H1 (cell line): ENCODE results near the gene MAK. TPM values are rescaled to one million over a fixed set of nuclear protein-coding genes. Genes with fewer than 3 reads are reported as not detected.

Experiments
- CTCF ChIA-PET: fragments of 300-600 bp; sonication (Branson Sonifier 250); formaldehyde crosslinking; loops from one replicate; lab custom pipeline; 2021; ENCODE audit not compliant: partially characterized antibody; lab: Charles Lee
- POLR2A ChIA-PET: fragments of 300-600 bp; sonication (Branson Sonifier 250); formaldehyde crosslinking; loops from one replicate; lab custom pipeline; 2021; ENCODE audit warnings: inconsistent platforms; ENCODE audit not compliant: partially characterized antibody; lab: Charles Lee
- DNase-seq, 2 experiments: peaks; one replicate each; pipeline versions ENCODE4 v3.0.0 to v3.0.0-alpha.2; 2010 to 2022; ENCODE audit warnings: low spot score in 2 of 2, low read depth in 1 of 2, mixed read lengths in 1 of 2
- FAIRE-seq: peaks from 2 replicates; lab custom pipeline; 2011; peaks lifted over from hg19 to GRCh38; lab: Jason Lieb, UNC
- H2AFZ ChIP-seq: 2 replicates; pipeline ENCODE4 v1.8.1; 2012; ENCODE audit warnings: low read length, inconsistent platforms
- H2AK5ac ChIP-seq: 2 replicates; pipeline ENCODE4 v1.6.1; 2013; ENCODE audit warnings: low read depth, low read length
- H2BK120ac ChIP-seq: replicated peaks from 2 replicates; pipeline ENCODE3; 2013; ENCODE audit warnings: low read depth, low read length, inconsistent platforms
- H2BK12ac ChIP-seq: 2 replicates; pipeline ENCODE4 v1.6.1; 2013; ENCODE audit warnings: low read depth, low read length
- H2BK15ac ChIP-seq: 2 replicates; pipeline ENCODE4 v1.6.1; 2013; ENCODE audit warnings: low read length
- H2BK20ac ChIP-seq: 2 replicates; pipeline ENCODE4 v1.6.1; 2013; ENCODE audit warnings: low read length
- H2BK5ac ChIP-seq: 2 replicates; pipeline ENCODE4 v1.6.1; 2013; ENCODE audit warnings: low read depth, low read length
- H3K14ac ChIP-seq: 2 replicates; pipeline ENCODE4 v1.6.1; 2013; ENCODE audit warnings: inconsistent platforms; ENCODE audit not compliant: insufficient read length
- H3K18ac ChIP-seq: 2 replicates; pipeline ENCODE4 v1.6.1; 2013; ENCODE audit warnings: low read length; ENCODE audit errors: extremely low read depth
- H3K23ac ChIP-seq: 2 replicates; pipeline ENCODE4 v1.6.1; 2013; ENCODE audit warnings: inconsistent platforms; ENCODE audit not compliant: insufficient read length
- H3K23me2 ChIP-seq: 2 replicates; pipeline ENCODE4 v1.6.1; 2013; ENCODE audit warnings: low read depth, low read length
- H3K27ac ChIP-seq: 2 replicates; pipeline ENCODE4 v1.6.1; 2011; ENCODE audit warnings: low read depth, low read length, inconsistent platforms
- H3K27me3 ChIP-seq, 4 experiments: replicated peaks in 1 of 4; 1 replicate in 1 of 4; 2 replicates in 3 of 4; pipeline versions ENCODE4 v1.6.1 to v1.8.1; 2011 to 2013; ENCODE audit warnings: low read length in 3 of 4, mild to moderate bottlenecking in 3 of 4, inconsistent platforms in 2 of 4, mixed read lengths in 2 of 4, moderate library complexity in 1 of 4; ENCODE audit not compliant: control insufficient read depth in 3 of 4, insufficient read depth in 3 of 4; ENCODE audit errors: extremely low read depth in 1 of 4
- H3K36me3 ChIP-seq, 4 experiments: 2 replicates each; pipeline versions ENCODE4 v1.6.1 to v1.8.1; 2011 to 2013; ENCODE audit warnings: mild to moderate bottlenecking in 4 of 4, low read length in 3 of 4, moderate library complexity in 2 of 4, control low read depth in 1 of 4, inconsistent platforms in 1 of 4; ENCODE audit not compliant: insufficient read depth in 4 of 4, control insufficient read depth in 2 of 4
- H3K4ac ChIP-seq: replicated peaks from 2 replicates; pipeline ENCODE3; 2013; ENCODE audit warnings: low read length, low read depth, mixed read lengths, inconsistent platforms; ENCODE audit not compliant: insufficient read length
- H3K4me1 ChIP-seq, 4 experiments: replicated peaks in 1 of 4; 1 replicate in 1 of 4; 2 replicates in 3 of 4; pipeline versions ENCODE4 v1.6.1 to v1.8.1; 2011 to 2013; ENCODE audit warnings: low read length in 3 of 4, inconsistent platforms in 2 of 4, mixed read lengths in 1 of 4; ENCODE audit not compliant: insufficient read depth in 4 of 4, control insufficient read depth in 3 of 4
- H3K4me2 ChIP-seq, 2 experiments: 2 replicates each; pipeline versions ENCODE4 v1.6.1 to v1.8.1; 2011 to 2013; ENCODE audit warnings: low read depth in 2 of 2, low read length in 2 of 2, control low read depth in 1 of 2, inconsistent platforms in 1 of 2, mild to moderate bottlenecking in 1 of 2; ENCODE audit not compliant: insufficient read depth in 1 of 2
- H3K4me3 ChIP-seq, 4 experiments: fragments of 200-600, 300-600 bp in 1 of 4; sonication (generic), shearing (Covaris generic), sonication (Bioruptor Twin) in 1 of 4; 2 replicates each; pipeline versions ENCODE4 v1.5.1 to v1.8.1; 2011 to 2016; ENCODE audit warnings: low read length in 4 of 4, low read depth in 3 of 4, control low read depth in 2 of 4, inconsistent platforms in 2 of 4, mild to moderate bottlenecking in 2 of 4, mixed read lengths in 1 of 4, moderate library complexity in 1 of 4; ENCODE audit not compliant: insufficient read depth in 2 of 4; ENCODE audit errors: extremely low read depth in 1 of 4
- H3K56ac ChIP-seq: replicated peaks from 2 replicates; pipeline ENCODE3; 2013; ENCODE audit warnings: low read depth, mild to moderate bottlenecking, mixed read lengths, low read length, inconsistent platforms; ENCODE audit not compliant: insufficient read length
- H3K79me1 ChIP-seq: 2 replicates; pipeline ENCODE4 v1.6.1; 2013; ENCODE audit warnings: low read depth, low read length, control low read depth
- H3K79me2 ChIP-seq, 2 experiments: 2 replicates each; pipeline versions ENCODE4 v1.6.1 to v1.8.1; 2012 to 2013; ENCODE audit warnings: low read length in 2 of 2, mild to moderate bottlenecking in 2 of 2, inconsistent platforms in 1 of 2; ENCODE audit not compliant: insufficient read depth in 2 of 2, control insufficient read depth in 1 of 2
- H3K9ac ChIP-seq, 4 experiments: replicated peaks in 1 of 4; 1 replicate in 1 of 4; 2 replicates in 3 of 4; pipeline versions ENCODE4 v1.6.1 to v1.8.1; 2011 to 2013; ENCODE audit warnings: low read depth in 3 of 4, low read length in 3 of 4, control low read depth in 2 of 4, mild to moderate bottlenecking in 2 of 4, moderate library complexity in 2 of 4, inconsistent platforms in 1 of 4; ENCODE audit errors: extremely low read depth in 1 of 4
- H3K9me3 ChIP-seq, 2 experiments: 2 replicates each; pipeline versions ENCODE4 v1.6.1 to v1.8.1; 2012 to 2013; ENCODE audit warnings: mild to moderate bottlenecking in 2 of 2, moderate library complexity in 2 of 2, control low read depth in 1 of 2, inconsistent platforms in 1 of 2, low read depth in 1 of 2, low read length in 1 of 2, mixed read lengths in 1 of 2; ENCODE audit not compliant: insufficient read depth in 2 of 2
- H4K20me1 ChIP-seq, 2 experiments: replicated peaks in 1 of 2; 2 replicates each; pipeline versions ENCODE3 to v1.8.1; 2011 to 2013; ENCODE audit warnings: inconsistent platforms in 2 of 2, low read length in 2 of 2, mild to moderate bottlenecking in 1 of 2; ENCODE audit not compliant: insufficient read depth in 2 of 2, control insufficient read depth in 1 of 2
- H4K5ac ChIP-seq: 2 replicates; pipeline ENCODE4 v1.6.1; 2013; ENCODE audit warnings: low read length, low read depth, mixed read lengths, inconsistent platforms; ENCODE audit not compliant: insufficient read length
- H4K8ac ChIP-seq: 2 replicates; pipeline ENCODE4 v1.8.0; 2013; ENCODE audit warnings: mild to moderate bottlenecking, moderate library complexity, low read length, inconsistent platforms; ENCODE audit not compliant: insufficient read depth; ENCODE audit errors: extremely low read depth
- H4K91ac ChIP-seq: replicated peaks from 2 replicates; pipeline ENCODE3; 2013; ENCODE audit warnings: low read length, mixed read lengths, inconsistent platforms; ENCODE audit not compliant: insufficient read length
- CEBPB ChIP-seq: IDR thresholded peaks from 2 replicates; pipeline ENCODE4 v1.6.1; 2012; ENCODE audit warnings: low read depth, low read length
- KDM4A ChIP-seq: IDR thresholded peaks from one replicate; pipeline ENCODE4 v1.7.1; 2012; ENCODE audit warnings: low read depth, mild to moderate bottlenecking, moderate library complexity, low read length, inconsistent platforms; ENCODE audit not compliant: severe bottlenecking
- WGBS, 2 experiments: shearing (Covaris generic) in 1 of 2; methylation state at CpG; one replicate each; pipeline versions ENCODE4 v1.1.6 to v1.1.7; 2013 to 2015; ENCODE audit warnings: low lambda C conversion rate in 2 of 2, mixed read lengths in 2 of 2, inconsistent platforms in 1 of 2, low coverage in 1 of 2, missing lambda C conversion rate in 1 of 2; ENCODE audit not compliant: insufficient replicate concordance in 2 of 2, insufficient coverage in 1 of 2, insufficient read length in 1 of 2; ENCODE audit errors: extremely low coverage in 1 of 2, missing lambda C conversion rate in 1 of 2; 5-methylcytosine and 5-hydroxymethylcytosine counted together
- polyA plus RNA-seq, 7 experiments: library from polyadenylated mRNA; depleted of rRNA in 3 of 7; stranded (reverse) in 5 of 7; unstranded in 2 of 7; fragments of >200 nt in 5 of 7; fragments of 200-250 nt in 2 of 7; gene quantifications; 1 replicate in 5 of 7; 2 replicates in 1 of 7; 4 replicates in 1 of 7; pipeline versions ENCODE4 v1.2.1 to v1.2.3, GENCODE V29; 2011 to 2013; ENCODE audit warnings: missing spikeins in 2 of 7, mixed read lengths in 2 of 7
- total RNA-seq: library from RNA; stranded (reverse); fragmentation: NEBNext Ultra II Directional; extraction: Animal tissue kit (Norgen Biotek cat#: 25700); gene quantifications from 2 replicates; pipeline ENCODE4 v1.2.1, GENCODE V29; 2021

Gene MAK
- total and polyA plus RNA-seq, 2 of the 8 experiments (the other 6 are each of a cell fraction or from before 2014, with no cell fraction given) = 0.08 to 0.37 TPM

DNA sequence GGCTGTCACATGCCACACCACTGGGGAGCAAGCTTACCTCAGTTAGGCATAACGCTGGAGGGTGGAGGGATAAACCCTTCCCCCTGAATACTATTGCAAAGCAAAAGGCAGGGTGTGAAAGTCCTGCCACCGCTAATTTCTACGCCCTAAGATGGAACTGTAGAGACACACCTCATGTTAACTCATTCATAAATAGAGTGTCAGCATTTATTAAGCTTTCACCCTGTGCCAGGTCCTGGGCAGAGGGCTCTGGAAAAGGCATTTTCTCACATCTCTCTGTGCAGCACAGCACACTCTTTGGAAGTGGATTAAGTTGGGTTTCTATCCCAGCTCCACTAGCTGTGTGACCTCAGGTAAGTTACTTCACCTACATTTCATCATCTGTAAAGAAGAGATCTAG lies 68.9 kb downstream of the MAK start:
- Histone ChIP-seq H3K9me3 (no peaks in the 10 kb centered on the region), H3K4me3 (no peak overlapping the region), H2BK15ac (no peak overlapping the region), H3K4me2 (no peak overlapping the region), H3K4ac (no peak overlapping the region), H2BK12ac (no peak overlapping the region), H3K9ac (no peak overlapping the region), H2AFZ (no peak overlapping the region), H3K27ac (no peak overlapping the region), H3K14ac (no peak overlapping the region), H3K23me2 (no peaks in the 10 kb centered on the region), H3K79me1 (no peaks in the 10 kb centered on the region; the same call in 1 of the 2 replicates), H4K8ac (no peak overlapping the region), H2AK5ac (no peak overlapping the region), H3K27me3 (no peaks in the 10 kb centered on the region), H3K36me3 (peaks cover 0 to 23% (median 3%) of the 10 kb centered on the region in 4 experiments; a peak in 5 of 8 replicates), H4K91ac (no peak overlapping the region), H3K4me1 (no peaks in the 10 kb centered on the region), H2BK120ac (no peak overlapping the region), H3K18ac (no peak overlapping the region), H2BK20ac (no peak overlapping the region), H3K79me2 (no peaks in the 10 kb centered on the region), H3K23ac (no peak overlapping the region), H4K20me1 (peaks cover 0 to 3% of the 10 kb centered on the region in 2 experiments), H4K5ac (no peak overlapping the region), H2BK5ac (no peak overlapping the region), H3K56ac (no peak overlapping the region)
- POLR2A ChIA-PET = interaction anchor here (0.6 kb wide), 1 partner anchor 210 kb away, joined by 4 read pairs; no protein-coding TSS in a partner anchor
- CTCF ChIA-PET = interaction anchor here (1.0 to 3.1 kb wide), 3 partner anchors 10 to 14 kb away, joined by 3 to 29 read pairs (median 3); no protein-coding TSS in a partner anchor
- 94% methylated on average over 3 of the region's 3 CpGs; no CpG with 5 or more reads in 1 of the 2 experiments for whole genome bisulfite sequencing, 2 experiments
- DNase-seq (no peak), FAIRE-seq (no peak)
- TF ChIP-seq KDM4A (no peak), CEBPB (no peak)
